H9 (cell line): ENCODE measurements around the gene YY1. TPM values are rescaled to one million over a fixed set of nuclear protein-coding genes. Genes with fewer than 3 reads are reported as not detected.
A peak's percentile ranks its signal among the peaks of the same experiment; 100 is the strongest.

Source experiments
- DNase-seq: peaks from one replicate; pipeline ENCODE4 v3.0.0-alpha.2; 2017
- H2AFZ ChIP-seq: one replicate; pipeline ENCODE4 v1.6.1; 2013; ENCODE audit warnings: mild to moderate bottlenecking, low read length, control low read depth, moderate library complexity
- H2AK5ac ChIP-seq: 2 replicates; pipeline ENCODE4 v1.6.1; 2013; ENCODE audit warnings: low read length, control low read depth, mixed read lengths; ENCODE audit not compliant: insufficient read length
- H2BK120ac ChIP-seq: one replicate; pipeline ENCODE4 v1.6.1; 2013; ENCODE audit warnings: low read depth, mild to moderate bottlenecking, low read length, control low read depth, inconsistent platforms; ENCODE audit not compliant: poor library complexity, severe bottlenecking
- H2BK12ac ChIP-seq: 2 replicates; pipeline ENCODE4 v1.6.1; 2013; ENCODE audit warnings: low read length, control low read depth, mixed read lengths, low read depth; ENCODE audit not compliant: insufficient read length
- H2BK15ac ChIP-seq: 2 replicates; pipeline ENCODE4 v1.6.1; 2013; ENCODE audit warnings: low read depth, low read length, control low read depth
- H2BK20ac ChIP-seq: one replicate; pipeline ENCODE4 v1.6.1; 2013; ENCODE audit warnings: low read depth, mild to moderate bottlenecking, low read length, control low read depth, inconsistent platforms; ENCODE audit not compliant: poor library complexity, severe bottlenecking
- H2BK5ac ChIP-seq: 2 replicates; pipeline ENCODE4 v1.6.1; 2013; ENCODE audit warnings: low read length, control low read depth, mixed read lengths; ENCODE audit not compliant: insufficient read length
- H3K14ac ChIP-seq: 2 replicates; pipeline ENCODE4 v1.6.1; 2013; ENCODE audit warnings: low read length, control low read depth; ENCODE audit not compliant: insufficient read depth
- H3K18ac ChIP-seq: 2 replicates; pipeline ENCODE4 v1.6.1; 2013; ENCODE audit warnings: low read depth, mild to moderate bottlenecking, mixed read lengths, low read length, control low read depth; ENCODE audit not compliant: insufficient read length
- H3K23ac ChIP-seq: 2 replicates; pipeline ENCODE4 v1.6.1; 2013; ENCODE audit warnings: low read length, control low read depth, mixed read lengths, low read depth; ENCODE audit not compliant: insufficient read length
- H3K23me2 ChIP-seq: 2 replicates; pipeline ENCODE4 v1.6.1; 2013; ENCODE audit warnings: low read depth, mild to moderate bottlenecking, mixed read lengths, low read length, control low read depth; ENCODE audit not compliant: insufficient read length, poor library complexity, severe bottlenecking
- H3K27ac ChIP-seq: 2 replicates; pipeline ENCODE4 v1.5.1; 2013; ENCODE audit warnings: low read length, control low read depth, mixed read lengths, low read depth; ENCODE audit not compliant: insufficient read length
- H3K27me3 ChIP-seq: 2 replicates; pipeline ENCODE4 v1.6.1; 2013; ENCODE audit warnings: low read length, control low read depth, inconsistent platforms; ENCODE audit not compliant: insufficient read depth
- H3K4ac ChIP-seq: 2 replicates; pipeline ENCODE4 v1.6.1; 2013; ENCODE audit warnings: low read depth, mild to moderate bottlenecking, control low read depth, inconsistent platforms, low read length, moderate library complexity
- H3K4me1 ChIP-seq: 2 replicates; pipeline ENCODE4 v1.6.1; 2013; ENCODE audit warnings: low read length, control low read depth, inconsistent platforms; ENCODE audit not compliant: insufficient read depth
- H3K4me2 ChIP-seq: 2 replicates; pipeline ENCODE4 v1.6.1; 2013; ENCODE audit warnings: low read length, control low read depth, mixed read lengths; ENCODE audit not compliant: insufficient read length, insufficient read depth
- H3K56ac ChIP-seq: 2 replicates; pipeline ENCODE4 v1.6.1; 2013; ENCODE audit warnings: low read depth, mild to moderate bottlenecking, mixed read lengths, low read length, control low read depth; ENCODE audit not compliant: insufficient read length
- H3K79me1 ChIP-seq: 2 replicates; pipeline ENCODE4 v1.6.1; 2013; ENCODE audit warnings: low read depth, mild to moderate bottlenecking, moderate library complexity, low read length, control low read depth, inconsistent platforms; ENCODE audit not compliant: insufficient read depth, poor library complexity, severe bottlenecking
- H3K79me2 ChIP-seq: 2 replicates; pipeline ENCODE4 v1.6.1; 2013; ENCODE audit warnings: low read length, control low read depth, inconsistent platforms; ENCODE audit not compliant: insufficient read depth
- H3K9ac ChIP-seq: 2 replicates; pipeline ENCODE4 v1.6.1; 2013; ENCODE audit warnings: low read length, control low read depth, mixed read lengths; ENCODE audit not compliant: insufficient read length; ENCODE audit errors: extremely low read depth
- H3K9me3 ChIP-seq: one replicate; pipeline ENCODE4 v1.6.1; 2013; ENCODE audit warnings: low read depth, low read length, inconsistent platforms; ENCODE audit not compliant: control insufficient read depth
- H3T11ph ChIP-seq: one replicate; pipeline ENCODE4 v1.6.1; 2013; ENCODE audit warnings: mild to moderate bottlenecking, low read length, control low read depth, inconsistent platforms
- H4K20me1 ChIP-seq: one replicate; pipeline ENCODE4 v1.6.1; 2013; ENCODE audit not compliant: control insufficient read depth, insufficient read length, insufficient read depth
- H4K5ac ChIP-seq: 2 replicates; pipeline ENCODE4 v1.6.1; 2013; ENCODE audit warnings: low read depth, mild to moderate bottlenecking, mixed read lengths, low read length, control low read depth; ENCODE audit not compliant: insufficient read length
- H4K8ac ChIP-seq: replicated peaks from 2 replicates; pipeline ENCODE4 v1.6.1; 2013; ENCODE audit warnings: low read length, control low read depth, mixed read lengths, low read depth; ENCODE audit not compliant: insufficient read length
- H4K91ac ChIP-seq: 2 replicates; pipeline ENCODE4 v1.6.1; 2013; ENCODE audit warnings: low read depth, mild to moderate bottlenecking, moderate library complexity, mixed read lengths, low read length, control low read depth; ENCODE audit not compliant: insufficient read length
- H3K27ac Mint-ChIP-seq, 3 experiments: 2 replicates in 2 of 3; 3 replicates in 1 of 3; pipeline ENCODE4 v1.8.0; 2020 to 2021; ENCODE audit warnings: mixed read lengths in 3 of 3, mild to moderate bottlenecking in 1 of 3, moderate library complexity in 1 of 3
- H3K27me3 Mint-ChIP-seq: 2 replicates; pipeline ENCODE4 v1.8.0; 2021; ENCODE audit warnings: low read depth, mild to moderate bottlenecking, moderate library complexity, mixed read lengths
- H3K36me3 Mint-ChIP-seq, 3 experiments: 2 replicates in 2 of 3; 3 replicates in 1 of 3; pipeline ENCODE4 v1.8.0; 2020 to 2021; ENCODE audit warnings: low read depth in 3 of 3, mixed read lengths in 3 of 3; ENCODE audit not compliant: insufficient read depth in 1 of 3
- H3K4me1 Mint-ChIP-seq, 2 experiments: 2 replicates each; pipeline ENCODE4 v1.8.0; 2020; ENCODE audit warnings: mixed read lengths in 2 of 2
- H3K4me3 Mint-ChIP-seq, 2 experiments: 2 replicates in 1 of 2; 3 replicates in 1 of 2; pipeline ENCODE4 v1.8.0; 2020 to 2021; ENCODE audit warnings: mild to moderate bottlenecking in 2 of 2, mixed read lengths in 2 of 2, moderate library complexity in 1 of 2
- H3K9me3 Mint-ChIP-seq, 2 experiments: 2 replicates in 1 of 2; 3 replicates in 1 of 2; pipeline ENCODE4 v1.8.0; 2020; ENCODE audit warnings: mild to moderate bottlenecking in 2 of 2, mixed read lengths in 2 of 2, moderate library complexity in 1 of 2
- total RNA-seq: library from RNA; stranded (reverse); gene quantifications from 2 replicates; pipeline ENCODE4 v1.2.1, GENCODE V29; 2021
- TF ChIP-seq, protein P1 (sequence below): fragments of 200-600 bp; sonication (generic); conservative IDR thresholded peaks from 3 replicates; pipeline ENCODE4 v1.8.0; 2021; ENCODE audit warnings: antibody characterized with exemption, mild to moderate bottlenecking

Gene YY1
- total RNA-seq, 1 experiment from 2014 or later = 103 TPM

GRCh38 chr14:100236881-100237280 is 2.1 kb upstream of the YY1 start:
- Histone ChIP-seq H3K79me2 (peaks cover 57% of the 10 kb centered on the region), H3K27ac (no peak overlapping the region), H3K23ac (no peak overlapping the region), H3K18ac (no peak overlapping the region), H3K79me1 (peaks cover 2% of the 10 kb centered on the region), H2BK12ac (no peak overlapping the region), H3K14ac (no peak overlapping the region), H3K23me2 (no peaks in the 10 kb centered on the region), H3K4me2 (peak overlapping the region; percentile 65), H3T11ph (no peak overlapping the region), H4K20me1 (no peaks in the 10 kb centered on the region), H3K56ac (no peak overlapping the region), H2BK5ac (no peak overlapping the region), H4K8ac (no peak overlapping the region), H2BK15ac (no peak overlapping the region), H2BK20ac (no peak overlapping the region), H4K5ac (no peak overlapping the region), H3K4ac (no peak overlapping the region), H3K4me1 (no peaks in the 10 kb centered on the region), H2AK5ac (no peak overlapping the region), H4K91ac (no peak overlapping the region), H3K9me3 (no peaks in the 10 kb centered on the region), H3K9ac (peak overlapping the region; percentile 96), H2AFZ (no peak overlapping the region), H3K27me3 (no peaks in the 10 kb centered on the region), H2BK120ac (no peak overlapping the region)
- H3K4me1 Mint-ChIP-seq = peaks cover 21 to 24% of the 10 kb centered on the region in 2 experiments
- peak overlapping the region; percentile 82 to 98 for H3K4me3 Mint-ChIP-seq
- H3K36me3 Mint-ChIP-seq = peaks cover 11 to 24% (median 20%) of the 10 kb centered on the region in 3 experiments
- peaks cover 0 to 2% of the 10 kb centered on the region in 2 experiments; a peak in 1 of 5 replicates for H3K9me3 Mint-ChIP-seq
- DNase-seq = no peak
- TF ChIP-seq, protein P1, sequence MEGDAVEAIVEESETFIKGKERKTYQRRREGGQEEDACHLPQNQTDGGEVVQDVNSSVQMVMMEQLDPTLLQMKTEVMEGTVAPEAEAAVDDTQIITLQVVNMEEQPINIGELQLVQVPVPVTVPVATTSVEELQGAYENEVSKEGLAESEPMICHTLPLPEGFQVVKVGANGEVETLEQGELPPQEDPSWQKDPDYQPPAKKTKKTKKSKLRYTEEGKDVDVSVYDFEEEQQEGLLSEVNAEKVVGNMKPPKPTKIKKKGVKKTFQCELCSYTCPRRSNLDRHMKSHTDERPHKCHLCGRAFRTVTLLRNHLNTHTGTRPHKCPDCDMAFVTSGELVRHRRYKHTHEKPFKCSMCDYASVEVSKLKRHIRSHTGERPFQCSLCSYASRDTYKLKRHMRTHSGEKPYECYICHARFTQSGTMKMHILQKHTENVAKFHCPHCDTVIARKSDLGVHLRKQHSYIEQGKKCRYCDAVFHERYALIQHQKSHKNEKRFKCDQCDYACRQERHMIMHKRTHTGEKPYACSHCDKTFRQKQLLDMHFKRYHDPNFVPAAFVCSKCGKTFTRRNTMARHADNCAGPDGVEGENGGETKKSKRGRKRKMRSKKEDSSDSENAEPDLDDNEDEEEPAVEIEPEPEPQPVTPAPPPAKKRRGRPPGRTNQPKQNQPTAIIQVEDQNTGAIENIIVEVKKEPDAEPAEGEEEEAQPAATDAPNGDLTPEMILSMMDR = no peak
- H3K27ac Mint-ChIP-seq = peak overlapping the region in 2 of 3 experiments; percentile 82 to 90; a peak in 4 of 7 replicates
- H3K27me3 Mint-ChIP-seq = peaks cover 1% of the 10 kb centered on the region; the same call in 1 of the 2 replicates
